CD14-positive monocyte (primary cell): ENCODE data around the gene MED31. TPM values are rescaled to one million over a fixed set of nuclear protein-coding genes. Genes with fewer than 3 reads are reported as not detected.

Experiments used
- DNase-seq, 3 donors: peaks; one replicate each; pipeline ENCODE4 v3.0.0-alpha.2; 2011 to 2022
- H2AFZ ChIP-seq: 2 replicates; pipeline ENCODE4 v1.6.0; 2012; ENCODE audit warnings: mild to moderate bottlenecking, low read depth, low read length, inconsistent platforms; ENCODE audit not compliant: insufficient read depth, poor library complexity, severe bottlenecking
- H3K27ac ChIP-seq, 2 donors: 1 replicate in 1 of 2; 2 replicates in 1 of 2; pipeline ENCODE4 v1.5.1; 2012 to 2013; ENCODE audit warnings: low read length in 2 of 2, control low read depth in 1 of 2, inconsistent platforms in 1 of 2, low read depth in 1 of 2, mild to moderate bottlenecking in 1 of 2
- H3K27me3 ChIP-seq, 2 donors: one replicate each; pipeline versions ENCODE4 v1.6.0 to v1.6.1; 2011 to 2013; ENCODE audit warnings: low read length in 2 of 2; ENCODE audit not compliant: control insufficient read depth in 2 of 2, insufficient read depth in 2 of 2
- H3K36me3 ChIP-seq, 2 donors: replicated peaks in 1 of 2; 1 replicate in 1 of 2; 2 replicates in 1 of 2; pipeline versions ENCODE4 v1.5.1 to v1.6.1; 2012 to 2013; ENCODE audit warnings: low read length in 2 of 2, control low read depth in 1 of 2, inconsistent platforms in 1 of 2, mild to moderate bottlenecking in 1 of 2; ENCODE audit not compliant: insufficient read depth in 2 of 2, control insufficient read depth in 1 of 2
- H3K4me1 ChIP-seq, 2 donors: 1 replicate in 1 of 2; 2 replicates in 1 of 2; pipeline versions ENCODE4 v1.5.1 to v1.6.1; 2012 to 2013; ENCODE audit warnings: low read length in 2 of 2, control low read depth in 1 of 2, inconsistent platforms in 1 of 2, mild to moderate bottlenecking in 1 of 2, moderate library complexity in 1 of 2; ENCODE audit not compliant: insufficient read depth in 2 of 2, control insufficient read depth in 1 of 2
- H3K4me2 ChIP-seq: replicated peaks from 2 replicates; pipeline ENCODE3; 2012; ENCODE audit warnings: low read length, moderate library complexity, mild to moderate bottlenecking; ENCODE audit not compliant: poor library complexity, severe bottlenecking; ENCODE audit errors: extremely low read depth
- H3K4me3 ChIP-seq, 3 experiments: fragments of 200-600 bp in 1 of 3; sonication (generic) in 1 of 3; replicated peaks in 1 of 3; 1 replicate in 2 of 3; 2 replicates in 1 of 3; pipeline ENCODE4 v1.5.1; 2011 to 2013; ENCODE audit warnings: low read length in 3 of 3, mild to moderate bottlenecking in 3 of 3, control low read depth in 2 of 3, low read depth in 2 of 3, inconsistent platforms in 1 of 3, moderate library complexity in 1 of 3
- H3K79me2 ChIP-seq: 2 replicates; pipeline ENCODE4 v1.6.0; 2012; ENCODE audit warnings: mild to moderate bottlenecking, control low read depth, inconsistent platforms, low read length, moderate library complexity; ENCODE audit not compliant: insufficient read depth
- H3K9ac ChIP-seq: 2 replicates; pipeline ENCODE4 v1.6.0; 2017; ENCODE audit warnings: low read length, mild to moderate bottlenecking; ENCODE audit not compliant: insufficient read depth, poor library complexity, severe bottlenecking
- H3K9me3 ChIP-seq, 2 donors: replicated peaks in 1 of 2; 1 replicate in 1 of 2; 2 replicates in 1 of 2; pipeline versions ENCODE4 v1.5.1 to v1.6.1; 2012 to 2013; ENCODE audit warnings: low read length in 2 of 2, control low read depth in 1 of 2; ENCODE audit not compliant: control insufficient read depth in 1 of 2, insufficient read depth in 1 of 2
- H4K20me1 ChIP-seq: 2 replicates; pipeline ENCODE4 v1.6.0; 2012; ENCODE audit warnings: mild to moderate bottlenecking, low read length, control low read depth, moderate library complexity; ENCODE audit not compliant: insufficient read depth
- H3K27ac Mint-ChIP-seq, 7 donors: one replicate each; pipeline ENCODE4 v1.8.0; 2020; ENCODE audit warnings: mild to moderate bottlenecking in 7 of 7, mixed read lengths in 7 of 7, moderate library complexity in 6 of 7, inconsistent platforms in 2 of 7
- H3K27me3 Mint-ChIP-seq, 3 donors: one replicate each; pipeline ENCODE4 v1.8.0; 2021 to 2022; ENCODE audit warnings: low read depth in 3 of 3, mild to moderate bottlenecking in 3 of 3, mixed read lengths in 3 of 3, moderate library complexity in 3 of 3, inconsistent platforms in 1 of 3
- H3K36me3 Mint-ChIP-seq, 2 donors: one replicate each; pipeline ENCODE4 v1.8.0; 2020; ENCODE audit warnings: mixed read lengths in 2 of 2, inconsistent platforms in 1 of 2, mild to moderate bottlenecking in 1 of 2
- H3K4me1 Mint-ChIP-seq: one replicate; pipeline ENCODE4 v1.8.0; 2020; ENCODE audit warnings: mild to moderate bottlenecking, mixed read lengths
- H3K4me3 Mint-ChIP-seq, 2 donors: one replicate each; pipeline ENCODE4 v1.8.0; 2020; ENCODE audit warnings: mild to moderate bottlenecking in 2 of 2, mixed read lengths in 2 of 2, moderate library complexity in 1 of 2
- H3K9me3 Mint-ChIP-seq, 7 donors: one replicate each; pipeline ENCODE4 v1.8.0; 2020 to 2022; ENCODE audit warnings: mixed read lengths in 7 of 7, mild to moderate bottlenecking in 6 of 7, moderate library complexity in 6 of 7, inconsistent platforms in 2 of 7
- WGBS: methylation state at CpG from one replicate; pipeline ENCODE4 v1.1.5; 2013; ENCODE audit warnings: missing lambda C conversion rate; ENCODE audit not compliant: insufficient coverage; 5-methylcytosine and 5-hydroxymethylcytosine counted together
- intact Hi-C, 2 donors: fragments of 100-400 bp; cut with micrococcal nuclease; formaldehyde crosslinking; loops; one replicate each; pipeline versions ENCODE4 v1.15.0 to v1.15.1; 2023
- polyA plus RNA-seq, 3 donors: library from polyadenylated mRNA; depleted of rRNA in 1 of 3; unstranded in 2 of 3; stranded (reverse) in 1 of 3; fragments of 300-500 nt in 2 of 3; fragments of >200 nt in 1 of 3; fragmentation: Illumina TruSeq in 2 of 3; gene quantifications; 1 replicate in 2 of 3; 2 replicates in 1 of 3; pipeline ENCODE4 v1.2.3, GENCODE V29; 2012 to 2021
- TF ChIP-seq, protein P1 (sequence below): fragments of 200-600 bp; IDR thresholded peaks from one replicate; pipeline ENCODE4 v1.8.0; 2022; ENCODE audit warnings: antibody characterized with exemption, mild to moderate bottlenecking

The MED31 gene
- polyA plus RNA-seq, 3 donors = 6.8 to 38.2 (median 33.6) TPM

DNA sequence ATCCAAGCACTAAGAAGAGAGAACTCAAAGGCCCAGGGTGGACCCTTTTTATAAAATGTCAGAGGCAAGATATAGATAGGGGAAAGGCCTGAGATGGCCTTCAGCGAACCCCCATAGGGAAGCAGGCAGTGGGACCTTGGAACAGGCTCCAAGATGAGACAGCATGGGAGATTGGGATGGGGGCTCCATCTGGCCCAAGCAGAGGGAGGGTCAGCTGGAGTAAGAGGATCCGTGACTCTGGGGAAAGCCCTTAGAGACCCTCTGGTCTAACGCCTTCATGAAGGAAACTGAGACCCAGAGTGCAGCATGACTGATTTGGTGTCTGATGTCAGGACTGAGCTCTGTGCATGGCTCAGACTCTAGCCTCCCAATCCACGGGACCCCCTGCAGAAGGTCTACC lies 30.9 kb upstream of the MED31 start:
- Mint-ChIP-seq H3K36me3 (no peaks in the 10 kb centered on the region), H3K4me1 (peaks cover under 1% of the 10 kb centered on the region), H3K27ac (peak overlapping the region in 1 of 7 donors; percentile 42), H3K4me3 (no peak overlapping the region), H3K27me3 (peaks cover 44 to 66% (median 49%) of the 10 kb centered on the region in 3 donors), H3K9me3 (no peaks in the 10 kb centered on the region)
- H3K36me3 ChIP-seq = no peaks in the 10 kb centered on the region
- no peak for DNase-seq
- H3K27ac ChIP-seq = no peak overlapping the region
- WGBS = 88% methylated on average over 1 of the region's 4 CpGs
- H3K27me3 ChIP-seq = peaks cover 7 to 25% of the 10 kb centered on the region in 2 donors
- no peaks in the 10 kb centered on the region for H3K79me2 ChIP-seq
- TF ChIP-seq, protein P1, sequence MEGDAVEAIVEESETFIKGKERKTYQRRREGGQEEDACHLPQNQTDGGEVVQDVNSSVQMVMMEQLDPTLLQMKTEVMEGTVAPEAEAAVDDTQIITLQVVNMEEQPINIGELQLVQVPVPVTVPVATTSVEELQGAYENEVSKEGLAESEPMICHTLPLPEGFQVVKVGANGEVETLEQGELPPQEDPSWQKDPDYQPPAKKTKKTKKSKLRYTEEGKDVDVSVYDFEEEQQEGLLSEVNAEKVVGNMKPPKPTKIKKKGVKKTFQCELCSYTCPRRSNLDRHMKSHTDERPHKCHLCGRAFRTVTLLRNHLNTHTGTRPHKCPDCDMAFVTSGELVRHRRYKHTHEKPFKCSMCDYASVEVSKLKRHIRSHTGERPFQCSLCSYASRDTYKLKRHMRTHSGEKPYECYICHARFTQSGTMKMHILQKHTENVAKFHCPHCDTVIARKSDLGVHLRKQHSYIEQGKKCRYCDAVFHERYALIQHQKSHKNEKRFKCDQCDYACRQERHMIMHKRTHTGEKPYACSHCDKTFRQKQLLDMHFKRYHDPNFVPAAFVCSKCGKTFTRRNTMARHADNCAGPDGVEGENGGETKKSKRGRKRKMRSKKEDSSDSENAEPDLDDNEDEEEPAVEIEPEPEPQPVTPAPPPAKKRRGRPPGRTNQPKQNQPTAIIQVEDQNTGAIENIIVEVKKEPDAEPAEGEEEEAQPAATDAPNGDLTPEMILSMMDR = no peak
- H4K20me1 ChIP-seq = no peaks in the 10 kb centered on the region
- H3K4me2 ChIP-seq = no peak overlapping the region
- H3K4me3 ChIP-seq = no peak overlapping the region
- no peak overlapping the region for H3K9ac ChIP-seq
- no peaks in the 10 kb centered on the region for H3K9me3 ChIP-seq
- H3K4me1 ChIP-seq = no peaks in the 10 kb centered on the region
- intact Hi-C loops = no loop called here
- no peak overlapping the region for H2AFZ ChIP-seq

DNA sequence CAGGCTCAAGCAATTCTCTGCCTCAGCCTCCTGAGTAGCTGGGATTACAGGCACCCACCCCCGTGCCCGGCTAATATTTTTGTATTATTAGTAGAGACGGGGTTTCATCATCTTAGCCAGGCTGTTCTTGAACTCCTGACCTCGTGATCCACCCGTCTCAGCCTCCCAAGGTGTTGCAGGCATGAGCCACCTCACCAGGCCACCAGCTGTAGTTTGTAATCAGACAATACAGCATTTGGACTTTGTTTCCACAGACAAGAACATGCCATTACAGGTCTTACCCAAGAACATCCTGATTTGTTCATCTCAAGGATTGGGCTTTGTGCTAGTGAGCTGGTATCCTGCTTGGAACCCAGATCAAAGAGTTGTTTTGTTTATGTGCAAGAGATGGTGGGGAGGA lies 30.3 kb upstream of the MED31 start:
- TF ChIP-seq, protein P1 = no peak
- H3K9ac ChIP-seq = no peak overlapping the region
- H2AFZ ChIP-seq = no peak overlapping the region
- no peak overlapping the region for H3K27ac Mint-ChIP-seq
- no peaks in the 10 kb centered on the region for H4K20me1 ChIP-seq
- H3K9me3 ChIP-seq = no peaks in the 10 kb centered on the region
- H3K36me3 Mint-ChIP-seq = no peaks in the 10 kb centered on the region
- no peak overlapping the region for H3K4me3 ChIP-seq
- no peaks in the 10 kb centered on the region for H3K9me3 Mint-ChIP-seq
- WGBS = 82% methylated on average over 5 of the region's 5 CpGs
- intact Hi-C loops = no loop called here
- H3K4me2 ChIP-seq = no peak overlapping the region
- H3K4me3 Mint-ChIP-seq = no peak overlapping the region
- H3K4me1 ChIP-seq = no peaks in the 10 kb centered on the region
- DNase-seq = no peak
- H3K36me3 ChIP-seq = no peaks in the 10 kb centered on the region
- peaks cover 3% of the 10 kb centered on the region for H3K4me1 Mint-ChIP-seq
- H3K27me3 ChIP-seq = peaks cover 7 to 27% of the 10 kb centered on the region in 2 donors
- no peaks in the 10 kb centered on the region for H3K79me2 ChIP-seq
- H3K27me3 Mint-ChIP-seq = peaks cover 45 to 71% (median 48%) of the 10 kb centered on the region in 3 donors
- H3K27ac ChIP-seq = no peak overlapping the region
